ENCODE measurements around the gene MEST. TPM values are rescaled to one million over a fixed set of nuclear protein-coding genes. Genes with fewer than 3 reads are reported as not detected.

MEST gene
- polyA plus RNA-seq, 1 of the 3 experiments (the other 2 are of a cell fraction), result 36.7 TPM

Small RNA genes lying within 50 kb of the gene (small RNA-seq; reads per million reads assigned to genes)
- gene MIR335 (0 reads per million in 7 experiments), gene RF02148 (0 reads per million in 7 experiments), gene RF02149 (0 reads per million in 7 experiments), gene RF02150 (0 reads per million in 7 experiments)

Other genes starting within 250 kb of the MEST start
- 0.03 TPM in 1 of 2 replicates, not detected in the other for gene CPA2, start 225.2 kb upstream of the MEST start, polyA plus RNA-seq (2012; rRNA removed)
- 176 and 243 TPM in 2 replicates for gene CPA4, start 198.9 kb upstream of the MEST start, polyA plus RNA-seq (2012; rRNA removed)
- gene CPA5, start 147.3 kb upstream of the MEST start, polyA plus RNA-seq (2012; rRNA removed), result 0.86 and 1.3 TPM in 2 replicates
- 0.05 and 0.24 TPM in 2 replicates for gene CPA1, start 111.6 kb upstream of the MEST start, polyA plus RNA-seq (2012; rRNA removed)
- gene CEP41, start 51.1 kb upstream of the MEST start, polyA plus RNA-seq (2012; rRNA removed), result 20.9 and 25.8 TPM in 2 replicates
- gene COPG2, start 176.7 kb downstream of the MEST start, polyA plus RNA-seq (2012; rRNA removed), result 44.3 and 61.4 TPM in 2 replicates
- gene TSGA13, start 194.5 kb downstream of the MEST start, polyA plus RNA-seq (2012; rRNA removed), result not detected in 2 replicates
- gene KLF14, start 242.1 kb downstream of the MEST start, polyA plus RNA-seq (2012; rRNA removed), result 0.02 TPM in 1 of 2 replicates, not detected in the other

Measured in SK-N-SH (cell line).